IPS-20b (cell line): ENCODE results near the gene MACROD2.

Source experiments
- H3K27ac ChIP-seq: one replicate; pipeline ENCODE4 v1.5.1; 2013; ENCODE audit warnings: low read length
- H3K27me3 ChIP-seq: 2 replicates; pipeline ENCODE4 v1.6.1; 2013; ENCODE audit warnings: mild to moderate bottlenecking, low read length, inconsistent platforms; ENCODE audit not compliant: insufficient read depth
- H3K36me3 ChIP-seq: 2 replicates; pipeline ENCODE4 v1.6.1; 2013; ENCODE audit warnings: low read depth, mild to moderate bottlenecking, inconsistent platforms, low read length, moderate library complexity; ENCODE audit not compliant: insufficient read depth
- H3K4me1 ChIP-seq: 2 replicates; pipeline ENCODE4 v1.6.1; 2013; ENCODE audit warnings: mild to moderate bottlenecking, control low read depth, inconsistent platforms, low read length, moderate library complexity; ENCODE audit not compliant: insufficient read depth
- H3K4me3 ChIP-seq: 2 replicates; pipeline ENCODE4 v1.5.1; 2013; ENCODE audit warnings: mild to moderate bottlenecking, low read length, inconsistent platforms
- H3K9ac ChIP-seq: 2 replicates; pipeline ENCODE4 v1.6.1; 2013; ENCODE audit warnings: low read depth, mild to moderate bottlenecking, inconsistent platforms, low read length, moderate library complexity
- H3K9me3 ChIP-seq: 2 replicates; pipeline ENCODE4 v1.6.1; 2013; ENCODE audit warnings: mild to moderate bottlenecking, low read depth, low read length, inconsistent platforms; ENCODE audit not compliant: insufficient read depth

The MACROD2 gene

GRCh38 chr20:14342918-14343317 lies 347.6 kb downstream of the MACROD2 start:
- Histone ChIP-seq H3K9me3 (no peaks in the 10 kb centered on the region), H3K4me3 (no peak overlapping the region), H3K9ac (no peak overlapping the region; the same call in 1 of the 2 replicates), H3K4me1 (no peaks in the 10 kb centered on the region), H3K27me3 (no peaks in the 10 kb centered on the region), H3K36me3 (no peaks in the 10 kb centered on the region), H3K27ac (no peak overlapping the region)

GRCh38 chr20:14343491-14344065 lies 348.3 kb downstream of the MACROD2 start:
- no peaks in the 10 kb centered on the region for H3K36me3 ChIP-seq
- no peaks in the 10 kb centered on the region for H3K4me1 ChIP-seq
- H3K9me3 ChIP-seq: no peaks in the 10 kb centered on the region
- no peak overlapping the region for H3K27ac ChIP-seq
- H3K27me3 ChIP-seq: no peaks in the 10 kb centered on the region
- no peak overlapping the region for H3K4me3 ChIP-seq
- no peak overlapping the region for H3K9ac ChIP-seq

- H3K36me3 ChIP-seq: no peaks in the 10 kb centered on the region
- no peaks in the 10 kb centered on the region for H3K9me3 ChIP-seq
- H3K27me3 ChIP-seq: no peaks in the 10 kb centered on the region
- no peak overlapping the region for H3K27ac ChIP-seq
- H3K9ac ChIP-seq: no peak overlapping the region
- no peaks in the 10 kb centered on the region for H3K4me1 ChIP-seq
- H3K4me3 ChIP-seq: no peak overlapping the region
Observed at GRCh38 chr20:14344746-14345145, 349.4 kb downstream of the MACROD2 start.

- Histone ChIP-seq H3K9me3 (no peaks in the 10 kb centered on the region), H3K27ac (no peak overlapping the region), H3K27me3 (no peaks in the 10 kb centered on the region), H3K4me1 (no peaks in the 10 kb centered on the region), H3K9ac (no peak overlapping the region), H3K4me3 (no peak overlapping the region), H3K36me3 (no peaks in the 10 kb centered on the region)
Observed at GRCh38 chr20:14355791-14356190, 360.5 kb downstream of the MACROD2 start.

GRCh38 chr20:14360416-14360815 lies 365.1 kb downstream of the MACROD2 start:
- no peak overlapping the region for H3K9ac ChIP-seq
- H3K9me3 ChIP-seq: no peaks in the 10 kb centered on the region
- H3K4me3 ChIP-seq: no peak overlapping the region
- H3K27me3 ChIP-seq: no peaks in the 10 kb centered on the region
- no peak overlapping the region for H3K27ac ChIP-seq
- no peaks in the 10 kb centered on the region for H3K36me3 ChIP-seq
- no peaks in the 10 kb centered on the region for H3K4me1 ChIP-seq

- H3K9me3 ChIP-seq: no peaks in the 10 kb centered on the region
- no peak overlapping the region for H3K27ac ChIP-seq
- H3K4me1 ChIP-seq: no peaks in the 10 kb centered on the region
- no peaks in the 10 kb centered on the region for H3K36me3 ChIP-seq
- no peak overlapping the region for H3K4me3 ChIP-seq
- H3K9ac ChIP-seq: no peak overlapping the region
- no peaks in the 10 kb centered on the region for H3K27me3 ChIP-seq
Observed at GRCh38 chr20:14361509-14362345, 366.4 kb downstream of the MACROD2 start.

- H3K4me3 ChIP-seq: no peak overlapping the region
- peaks cover 12% of the 10 kb centered on the region for H3K4me1 ChIP-seq
- no peak overlapping the region for H3K9ac ChIP-seq
- H3K27ac ChIP-seq: no peak overlapping the region
- no peaks in the 10 kb centered on the region for H3K36me3 ChIP-seq
- H3K9me3 ChIP-seq: no peaks in the 10 kb centered on the region
- H3K27me3 ChIP-seq: no peaks in the 10 kb centered on the region
Observed at GRCh38 chr20:14374196-14374595, 378.9 kb downstream of the MACROD2 start.

- no peaks in the 10 kb centered on the region for H3K36me3 ChIP-seq
Observed at GRCh38 chr20:14375416-14375985, 380.2 kb downstream of the MACROD2 start.

GRCh38 chr20:14378326-14378725 lies 383.0 kb downstream of the MACROD2 start:
- Histone ChIP-seq H3K36me3 (no peaks in the 10 kb centered on the region), H3K27ac (no peak overlapping the region), H3K4me1 (peaks cover 2% of the 10 kb centered on the region; the same call in 1 of the 2 replicates), H3K27me3 (no peaks in the 10 kb centered on the region), H3K9ac (no peak overlapping the region), H3K9me3 (no peaks in the 10 kb centered on the region), H3K4me3 (no peak overlapping the region)

More at GRCh38 chr20:14375416-14375985, 380.2 kb downstream of the MACROD2 start:
- no peaks in the 10 kb centered on the region for H3K9me3 ChIP-seq
- peaks cover 5% of the 10 kb centered on the region for H3K4me1 ChIP-seq
- H3K4me3 ChIP-seq: no peak overlapping the region
- H3K9ac ChIP-seq: no peak overlapping the region
- no peaks in the 10 kb centered on the region for H3K27me3 ChIP-seq
- no peak overlapping the region for H3K27ac ChIP-seq

GRCh38 chr20:14383335-14383734 lies 388.0 kb downstream of the MACROD2 start:
- no peaks in the 10 kb centered on the region for H3K36me3 ChIP-seq
- no peaks in the 10 kb centered on the region for H3K27me3 ChIP-seq
- no peak overlapping the region for H3K4me3 ChIP-seq
- no peak overlapping the region for H3K9ac ChIP-seq
- peaks cover 7% of the 10 kb centered on the region; the same call in 1 of the 2 replicates for H3K4me1 ChIP-seq
- no peaks in the 10 kb centered on the region for H3K9me3 ChIP-seq
- H3K27ac ChIP-seq: no peak overlapping the region

GRCh38 chr20:14384416-14385175 lies 389.3 kb downstream of the MACROD2 start:
- Histone ChIP-seq H3K9me3 (no peaks in the 10 kb centered on the region), H3K4me1 (peaks cover 7% of the 10 kb centered on the region; the same call in 1 of the 2 replicates), H3K27me3 (no peaks in the 10 kb centered on the region), H3K36me3 (no peaks in the 10 kb centered on the region), H3K4me3 (no peak overlapping the region), H3K27ac (no peak overlapping the region), H3K9ac (no peak overlapping the region)
